GM18520 (cell line): ENCODE data around the gene ALDH3B2.
A peak's percentile ranks its signal among the peaks of the same experiment; 100 is the strongest.
"Not testable (repeated sequence)": the region's sequence is repeated elsewhere in the genome, so short reads cannot be mapped to it uniquely, and the experiment has no call there.

ENCODE experiments used
- ATAC-seq: cut with Tn5 transposase; IDR thresholded peaks from one replicate; pipeline ENCODE4 v1.9.1; 2021; ENCODE audit not compliant: unreplicated experiment

ALDH3B2 gene

DNA sequence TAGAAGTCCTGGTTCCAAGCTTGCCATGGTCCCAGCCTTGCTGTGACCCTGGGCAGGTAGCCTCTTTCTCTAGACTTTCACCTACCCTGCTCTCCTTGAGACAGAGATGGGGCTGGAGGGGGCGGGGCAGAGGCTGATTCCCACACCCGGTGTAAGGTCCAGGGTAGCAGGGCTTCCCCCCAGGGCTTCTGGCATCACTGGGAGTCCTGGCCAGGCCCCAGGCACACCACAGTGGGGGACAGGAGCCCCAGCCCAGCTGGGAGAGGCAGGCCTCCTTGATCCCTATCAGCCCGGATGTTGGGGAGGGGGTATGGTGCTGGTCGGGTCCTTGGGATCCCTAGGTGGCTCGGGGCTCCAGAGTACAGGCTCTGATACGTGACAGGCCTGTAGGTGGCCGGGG is 43.0 kb downstream of the ALDH3B2 start:
- no peak for ATAC-seq

DNA sequence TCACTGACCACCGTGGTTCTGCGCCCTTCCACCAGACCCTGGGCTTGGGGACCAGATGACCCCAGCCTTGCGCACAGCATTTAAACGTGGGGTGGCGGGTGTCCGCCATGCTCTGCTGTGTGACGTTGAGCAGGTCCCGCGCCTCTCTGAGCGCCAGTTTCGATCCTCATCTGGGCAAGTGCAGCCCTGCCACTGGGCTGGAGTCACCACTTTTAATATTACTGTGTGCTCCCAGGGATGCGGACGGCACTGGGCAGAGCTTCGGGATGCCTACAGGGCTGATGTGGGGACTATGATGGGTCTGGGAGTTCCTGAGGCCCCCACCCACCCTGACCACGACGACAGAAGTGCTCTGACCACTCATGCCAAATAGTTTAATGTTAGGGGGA is 43.5 kb downstream of the ALDH3B2 start:
- no peak for ATAC-seq

DNA sequence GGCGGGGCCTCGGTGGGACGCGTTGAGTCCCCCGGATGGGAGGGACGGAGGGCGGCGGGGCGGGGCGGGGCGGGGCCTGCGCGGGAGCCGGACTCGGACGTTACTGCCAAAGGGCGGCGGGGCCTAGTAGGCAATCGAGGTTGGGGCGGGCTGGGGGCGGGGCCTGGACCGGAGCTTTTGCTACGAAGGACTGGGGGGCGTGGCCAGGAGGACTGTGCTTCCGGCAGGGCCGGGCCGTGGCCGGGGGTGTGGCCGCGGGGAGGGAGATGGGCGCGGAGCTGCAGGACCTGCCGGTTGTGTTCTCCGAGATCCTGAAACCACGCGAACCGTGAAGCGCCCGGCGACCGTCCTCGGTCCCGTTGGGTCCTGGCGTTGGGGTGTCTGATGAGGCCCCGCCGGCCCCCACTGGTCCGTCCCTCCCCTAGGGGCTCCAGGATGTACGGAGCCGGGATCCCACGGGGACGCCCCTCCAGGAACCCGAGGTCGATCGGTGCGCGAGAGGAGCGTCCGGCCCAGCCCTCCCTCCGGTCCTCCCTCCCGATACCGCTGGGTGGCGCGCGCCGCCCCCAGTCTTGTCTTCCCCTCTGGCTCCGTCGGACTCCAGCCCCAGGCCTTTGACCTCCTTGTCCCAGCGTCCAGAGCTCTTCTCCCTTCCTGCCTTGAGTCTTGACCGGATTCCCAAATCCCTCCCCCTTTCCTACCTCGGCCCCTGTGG is 44.0 kb downstream of the ALDH3B2 start:
- ATAC-seq, result peak; percentile 47

DNA sequence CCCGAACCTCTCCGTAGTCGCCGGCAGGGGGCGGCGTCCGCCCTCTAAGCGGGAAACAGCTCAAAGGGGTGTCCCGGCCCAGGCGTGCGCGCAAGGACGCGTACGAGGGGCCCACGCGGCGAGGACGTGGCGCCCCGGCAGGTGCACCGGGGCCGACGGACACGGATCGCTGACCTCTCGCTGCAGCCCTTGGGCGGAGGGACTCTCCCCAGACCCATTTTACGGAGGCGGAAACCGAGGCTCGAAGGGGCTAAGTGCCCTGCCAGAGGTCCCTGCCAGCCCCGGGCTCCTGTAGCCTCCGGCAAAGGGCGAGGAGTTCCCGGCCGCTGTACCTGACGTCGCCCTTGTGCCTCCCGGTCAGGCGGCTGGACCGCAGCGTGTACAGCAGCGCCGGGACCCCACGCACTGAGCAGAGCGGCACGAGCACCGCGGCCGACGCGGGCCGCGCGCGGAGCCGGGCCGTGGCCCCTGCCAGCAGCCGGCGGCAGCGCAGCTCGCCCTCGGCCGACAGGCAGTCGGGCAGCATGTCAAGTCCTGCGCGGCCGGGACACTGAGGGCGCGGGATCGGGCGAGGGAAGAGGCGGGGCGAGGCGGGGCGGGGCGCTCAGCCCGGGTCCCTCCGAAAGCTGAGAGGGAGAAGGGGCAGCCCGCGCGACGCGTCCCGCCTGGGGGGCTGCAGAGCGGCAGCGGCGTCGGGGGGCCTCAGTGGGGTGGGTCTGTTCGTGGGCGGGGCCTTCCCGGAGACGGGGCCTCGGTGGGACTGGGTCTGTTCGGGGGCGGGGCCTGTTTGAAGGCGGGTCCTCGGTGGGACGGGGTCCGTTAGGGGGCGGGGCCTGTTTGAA is 44.8 kb downstream of the ALDH3B2 start, which contains the start of gene NUDT8:
NUDT8 (minus strand) TSS at position 552 of the 842 bp plus-strand sequence; CDS start at position 526, 26 bp downstream.
- ATAC-seq, result peak; percentile 36

DNA sequence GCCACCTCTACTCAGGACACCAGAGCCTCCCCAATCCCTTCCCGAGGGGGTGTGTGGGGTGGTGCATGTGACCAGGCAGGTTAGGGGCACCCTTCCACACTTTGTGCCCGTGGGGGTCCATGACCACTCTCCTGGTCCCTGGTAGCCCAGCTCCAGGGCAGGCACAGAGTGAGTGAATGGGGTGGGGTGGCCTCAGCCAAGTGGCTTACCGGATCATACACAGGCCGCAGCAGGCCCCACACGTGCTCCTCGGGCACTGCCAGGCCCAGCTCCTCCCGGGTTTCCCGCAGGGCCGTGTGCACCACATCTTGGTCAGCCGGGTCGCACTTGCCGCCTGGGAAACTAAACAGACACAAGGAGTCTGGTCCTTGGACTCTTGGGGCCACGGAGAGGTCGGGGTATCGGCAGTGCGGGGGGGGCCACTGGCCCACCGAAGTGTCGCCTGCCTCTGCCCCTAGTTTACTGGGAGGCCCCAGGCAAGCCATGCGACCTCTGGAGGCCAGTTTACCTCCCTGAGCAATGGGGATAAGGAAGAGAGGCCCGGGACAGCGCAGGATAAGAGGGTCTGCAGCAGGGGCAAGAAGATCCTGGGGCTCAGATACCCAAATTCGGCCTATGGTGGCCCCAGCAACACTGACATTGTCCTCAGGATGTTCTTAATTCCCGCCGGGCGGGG is 45.6 kb downstream of the ALDH3B2 start:
- ATAC-seq, result no peak

DNA sequence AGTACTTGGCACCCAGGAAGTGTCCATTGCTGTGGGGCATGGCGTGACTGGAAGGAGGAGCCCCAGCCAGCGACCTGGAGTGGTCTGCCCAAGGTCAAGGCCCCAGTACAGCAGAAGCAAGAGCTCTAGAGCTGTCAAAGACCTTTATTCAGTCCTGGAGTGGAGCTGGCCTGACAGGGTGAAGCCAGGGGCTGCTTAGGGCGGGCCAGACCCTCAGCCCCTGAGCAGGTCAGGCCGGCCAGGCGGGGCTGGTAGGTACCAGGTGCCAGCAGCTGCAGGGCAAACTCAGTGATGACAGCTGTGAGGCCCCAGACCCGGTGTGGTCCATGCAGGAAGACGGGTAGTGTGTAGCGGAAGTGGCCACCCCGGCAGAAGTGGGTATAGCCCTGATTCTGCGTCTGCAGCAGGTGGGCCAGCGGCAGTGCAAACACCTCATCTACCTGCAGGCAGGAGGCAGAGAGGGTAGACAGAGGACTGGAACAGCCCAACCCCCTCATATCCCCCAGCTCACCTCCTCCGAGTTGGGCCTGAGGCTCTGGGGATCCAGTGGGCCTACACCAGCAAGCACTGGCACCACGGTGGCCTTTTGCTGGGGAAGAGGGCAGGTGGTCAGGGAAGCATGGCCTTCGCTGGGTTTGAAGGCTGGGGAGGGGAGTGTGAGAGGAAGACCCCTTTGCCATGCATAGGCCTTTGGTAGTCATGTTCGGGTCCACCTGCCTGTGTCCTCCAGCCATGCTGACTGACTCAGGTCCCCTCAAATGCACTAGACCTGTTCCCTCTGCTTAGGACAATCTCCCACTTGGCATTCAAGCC is 46.4 kb downstream of the ALDH3B2 start:
- ATAC-seq, result no peak

DNA sequence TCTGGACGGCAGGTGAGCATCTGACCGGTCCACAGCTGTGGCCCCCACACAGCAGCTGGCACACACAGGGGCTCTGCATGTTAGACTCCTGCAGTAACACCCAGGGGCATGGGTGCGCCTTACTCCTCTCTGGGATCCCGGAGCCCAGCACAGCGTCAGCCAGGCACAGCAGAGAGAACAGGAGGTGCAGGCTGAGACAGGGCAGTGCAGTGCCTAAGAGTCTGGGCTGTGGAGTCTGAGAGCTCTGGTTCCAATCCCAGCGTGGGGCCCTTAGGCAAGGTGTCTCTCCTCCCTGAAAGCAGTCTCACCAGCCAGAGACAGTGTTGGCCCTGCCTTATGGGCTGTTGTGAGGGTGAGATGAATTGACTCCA is 47.0 kb downstream of the ALDH3B2 start:
- no peak for ATAC-seq

DNA sequence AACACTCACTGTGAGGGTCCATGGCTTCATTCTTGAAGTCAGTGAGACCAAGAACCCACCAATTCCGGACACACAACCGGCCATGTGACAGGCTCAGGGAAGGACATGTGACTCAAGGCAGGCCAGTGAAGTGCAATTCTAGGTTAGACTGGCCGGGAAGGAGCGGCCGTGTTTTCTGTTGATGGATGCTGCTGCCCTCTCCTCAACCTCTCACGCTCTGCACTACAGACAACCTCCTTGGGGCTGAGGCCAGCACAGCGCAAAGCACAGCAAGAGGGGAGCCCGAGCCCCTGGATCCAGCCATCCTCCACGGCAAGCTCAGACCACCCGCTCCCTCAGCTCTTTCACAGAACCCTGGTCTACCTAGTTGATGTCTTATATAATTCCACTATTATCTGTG is 47.5 kb downstream of the ALDH3B2 start:
- ATAC-seq, result no peak

DNA sequence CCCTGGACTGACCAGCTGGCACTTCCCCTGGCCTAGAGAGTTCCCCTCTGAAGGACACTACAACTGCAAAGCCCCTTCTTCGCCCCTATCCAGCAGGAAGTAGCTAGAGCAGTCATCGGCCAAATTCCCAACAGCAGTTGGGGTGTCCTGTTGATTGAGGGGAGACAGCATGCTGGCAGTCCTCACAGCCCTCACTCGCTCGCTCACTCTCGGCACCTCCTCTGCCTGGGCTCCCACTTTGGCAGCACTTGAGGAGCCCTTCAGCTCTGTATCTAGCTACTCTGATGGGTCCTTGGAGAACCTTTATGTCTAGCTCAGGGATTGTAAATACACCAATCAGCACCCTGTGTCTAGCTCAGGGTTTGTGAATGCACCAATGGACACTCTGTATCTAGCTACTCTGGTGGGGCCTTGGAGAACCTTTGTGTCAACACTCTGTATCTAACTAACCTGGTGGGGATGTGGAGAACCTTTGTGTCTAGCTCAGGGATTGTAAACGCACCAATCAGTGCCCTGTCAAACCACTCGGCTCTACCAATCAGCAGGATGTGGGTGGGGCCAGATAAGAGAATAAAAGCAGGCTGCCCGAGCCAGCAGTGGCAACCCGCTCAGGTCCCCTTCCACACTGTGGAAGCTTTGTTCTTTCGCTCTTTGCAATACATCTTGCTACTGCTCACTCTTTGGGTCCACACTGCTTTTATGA is 48.1 kb downstream of the ALDH3B2 start:
- ATAC-seq, result not testable (repeated sequence)

DNA sequence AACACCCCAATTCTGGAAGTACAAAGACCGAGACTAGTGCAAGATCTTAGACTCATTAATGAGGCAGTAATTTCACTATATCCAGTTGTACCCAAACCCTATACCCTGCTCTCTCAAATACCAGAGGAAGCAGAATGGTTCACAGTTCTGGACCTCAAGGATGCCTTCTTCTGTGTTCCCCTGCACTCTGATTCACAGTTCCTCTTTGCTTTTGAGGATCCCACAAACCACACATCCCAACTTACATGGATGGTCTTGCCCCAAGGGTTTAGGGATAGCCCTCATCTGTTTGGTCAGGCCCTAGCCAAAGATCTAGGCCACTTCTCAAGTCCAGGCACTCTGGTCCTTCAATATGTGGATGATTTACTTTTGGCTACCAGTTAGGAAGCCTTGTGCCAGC is 50.6 kb downstream of the ALDH3B2 start:
- not testable (repeated sequence) for ATAC-seq

DNA sequence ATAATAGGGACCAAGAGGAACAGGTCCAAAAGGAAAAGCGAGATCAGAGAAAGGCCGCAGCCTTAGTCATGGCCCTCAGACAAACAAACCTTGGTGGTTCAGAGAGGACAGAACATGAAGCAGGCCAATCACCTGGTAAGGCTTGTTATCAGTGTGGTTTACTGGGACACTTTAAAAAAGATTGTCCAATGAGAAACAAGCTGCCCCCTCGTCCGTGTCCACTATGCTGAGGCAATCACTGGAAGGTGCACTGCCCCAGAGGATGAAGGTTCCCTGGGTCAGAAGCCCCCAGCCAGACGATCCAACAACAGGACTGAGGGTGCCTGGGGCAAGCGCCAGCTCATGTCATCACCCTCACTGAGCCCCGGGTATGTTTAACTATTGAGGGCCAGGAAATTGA is 51.5 kb downstream of the ALDH3B2 start:
- not testable (repeated sequence) for ATAC-seq

DNA sequence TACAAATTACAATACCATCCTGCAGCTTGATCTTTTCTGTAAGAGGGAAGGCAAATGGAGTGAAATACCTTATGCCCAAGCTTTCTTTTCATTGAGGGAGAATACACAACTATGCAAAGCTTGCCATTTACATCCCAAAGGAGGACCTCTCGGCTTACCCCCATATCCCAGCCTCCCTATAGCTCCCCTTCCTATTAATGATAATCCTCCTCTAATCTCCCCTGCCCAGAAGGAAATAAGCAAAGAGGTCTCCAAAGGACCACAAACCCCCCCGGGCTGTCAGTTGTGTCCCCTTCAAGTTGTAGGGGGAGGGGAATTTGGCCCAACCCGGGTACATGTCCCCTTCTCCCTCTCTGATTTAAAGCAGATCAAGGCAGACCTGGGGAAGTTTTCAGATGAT is 52.5 kb downstream of the ALDH3B2 start:
- ATAC-seq, result not testable (repeated sequence)

DNA sequence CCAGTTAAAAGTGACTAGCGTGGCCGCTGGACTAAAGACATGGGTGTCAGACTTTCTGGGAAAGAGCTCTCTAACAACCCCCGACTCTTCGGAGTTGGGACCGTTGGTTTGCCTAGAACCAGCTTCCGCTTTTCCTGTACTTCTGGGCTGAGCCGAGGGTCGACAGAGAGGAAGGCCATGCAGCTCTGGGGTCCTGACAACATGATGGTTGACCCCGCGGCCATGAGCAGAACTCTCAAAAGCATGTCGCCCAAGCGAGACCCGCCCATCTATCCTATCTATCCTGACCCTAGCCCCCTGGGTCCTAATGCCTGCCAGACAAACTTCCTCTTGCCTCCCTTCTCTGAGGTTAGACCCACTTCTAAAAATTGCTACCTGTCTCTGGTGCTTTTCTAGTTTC is 53.8 kb downstream of the ALDH3B2 start:
- not testable (repeated sequence) for ATAC-seq

DNA sequence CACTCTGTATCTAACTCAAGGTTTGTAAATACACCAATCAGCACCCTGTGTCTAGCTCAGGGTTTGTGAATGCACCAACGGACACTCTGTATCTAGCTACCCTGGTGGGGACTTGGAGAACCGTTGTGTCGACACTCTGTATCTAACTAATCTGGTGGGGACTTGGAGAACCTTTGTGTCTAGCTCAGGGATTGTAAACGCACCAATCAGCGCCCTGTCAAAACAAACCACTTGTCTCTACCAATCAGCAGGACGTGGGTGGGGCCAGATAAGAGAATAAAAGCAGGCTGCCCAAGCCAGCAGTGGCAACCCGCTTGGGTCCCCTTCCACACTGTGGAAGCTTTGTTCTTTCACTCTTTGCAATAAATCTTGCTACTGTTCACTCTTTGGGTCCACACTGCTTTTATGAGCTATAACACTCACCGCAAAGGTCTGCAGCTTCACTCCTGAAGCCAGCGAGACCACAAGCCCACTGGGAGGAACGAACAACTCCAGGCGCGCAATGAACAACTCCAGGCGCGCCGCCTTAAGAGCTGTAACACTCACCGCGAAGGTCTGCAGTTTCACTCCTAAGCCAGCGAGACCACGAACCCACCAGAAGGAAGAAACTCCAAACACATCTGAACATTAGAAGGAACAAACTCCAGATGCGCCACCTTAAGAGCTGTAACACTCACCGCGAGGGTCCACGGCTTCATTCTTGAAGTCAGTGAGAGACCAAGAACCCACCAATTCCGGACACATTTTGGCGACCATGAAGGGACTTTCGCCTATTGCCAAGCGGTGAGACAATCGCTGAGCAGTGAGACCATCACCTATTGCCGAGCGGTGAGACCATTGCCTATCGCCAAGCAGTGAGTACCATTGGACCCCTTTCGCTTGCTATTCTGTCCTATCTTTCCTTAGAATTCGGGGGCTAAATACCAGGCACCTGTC is 54.5 kb downstream of the ALDH3B2 start:
- ATAC-seq, result not testable (repeated sequence)

DNA sequence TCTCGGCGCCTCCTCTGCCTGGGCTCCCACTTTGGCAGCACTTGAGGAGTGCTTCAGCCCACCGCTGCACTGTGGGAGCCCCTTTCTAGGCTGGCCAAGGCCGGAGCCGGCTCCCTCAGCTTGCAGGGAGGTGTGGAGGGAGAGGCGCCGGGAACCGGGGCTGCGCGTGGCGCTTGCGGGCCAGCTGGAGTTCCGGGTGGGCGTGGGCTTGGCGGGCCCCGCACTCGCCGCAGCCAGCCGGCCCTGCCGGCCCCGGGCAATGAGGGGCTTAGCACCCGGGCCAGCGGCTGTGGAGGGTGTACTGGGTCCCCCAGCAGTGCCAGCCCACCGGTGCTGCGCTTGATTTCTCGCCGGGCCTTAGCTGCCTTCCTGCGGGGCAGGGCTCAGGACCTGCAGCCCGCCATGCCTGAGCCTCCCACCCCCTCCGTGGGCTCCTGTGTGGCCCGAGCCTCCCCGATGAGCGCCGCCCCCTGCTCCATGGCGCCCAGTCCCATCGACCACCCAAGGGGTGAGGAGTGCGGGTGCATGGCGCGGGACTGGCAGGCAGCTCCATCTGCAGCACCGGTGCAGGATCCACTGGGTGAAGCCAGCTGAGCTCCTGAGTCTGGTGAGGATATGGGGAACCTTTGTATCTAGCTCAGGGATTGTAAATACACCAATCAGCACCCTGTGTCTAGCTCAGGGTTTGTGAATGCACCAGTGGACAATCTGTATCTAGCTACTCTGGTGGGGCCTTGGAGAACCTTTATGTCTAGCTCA is 55.3 kb downstream of the ALDH3B2 start:
- not testable (repeated sequence) for ATAC-seq

DNA sequence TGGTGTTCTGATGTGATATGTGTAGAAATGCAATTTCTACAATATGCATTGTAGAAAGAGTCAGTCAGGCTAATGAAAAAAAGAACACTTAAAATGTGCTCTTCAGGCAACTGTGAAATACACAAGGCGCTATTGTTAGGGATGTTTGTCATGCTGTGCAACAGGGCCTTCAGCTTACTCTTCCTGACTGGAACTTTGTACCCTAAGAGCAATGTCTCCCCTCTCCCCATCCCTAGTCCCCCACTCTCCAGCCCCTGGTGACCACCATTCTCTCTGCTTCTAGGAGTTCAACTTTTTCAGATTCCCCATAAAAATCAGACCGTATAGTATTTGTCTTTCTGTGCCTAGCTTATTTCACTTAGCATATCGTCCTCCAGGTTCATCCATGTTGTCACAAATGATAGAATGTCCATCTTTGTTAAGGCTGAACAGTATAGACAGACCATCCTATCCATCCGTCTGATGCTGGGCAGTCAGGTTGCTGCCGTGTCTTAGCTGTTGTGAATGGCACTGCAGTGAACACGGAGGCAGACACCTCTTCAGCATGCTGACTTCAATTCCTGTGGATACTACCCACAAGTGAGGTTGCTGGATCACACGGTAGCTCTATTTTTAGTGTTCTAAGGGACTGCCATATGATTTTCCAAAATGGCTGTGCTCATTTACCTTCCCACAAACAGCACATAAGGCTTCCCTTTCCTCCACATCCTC is 57.0 kb downstream of the ALDH3B2 start:
- no peak for ATAC-seq

DNA sequence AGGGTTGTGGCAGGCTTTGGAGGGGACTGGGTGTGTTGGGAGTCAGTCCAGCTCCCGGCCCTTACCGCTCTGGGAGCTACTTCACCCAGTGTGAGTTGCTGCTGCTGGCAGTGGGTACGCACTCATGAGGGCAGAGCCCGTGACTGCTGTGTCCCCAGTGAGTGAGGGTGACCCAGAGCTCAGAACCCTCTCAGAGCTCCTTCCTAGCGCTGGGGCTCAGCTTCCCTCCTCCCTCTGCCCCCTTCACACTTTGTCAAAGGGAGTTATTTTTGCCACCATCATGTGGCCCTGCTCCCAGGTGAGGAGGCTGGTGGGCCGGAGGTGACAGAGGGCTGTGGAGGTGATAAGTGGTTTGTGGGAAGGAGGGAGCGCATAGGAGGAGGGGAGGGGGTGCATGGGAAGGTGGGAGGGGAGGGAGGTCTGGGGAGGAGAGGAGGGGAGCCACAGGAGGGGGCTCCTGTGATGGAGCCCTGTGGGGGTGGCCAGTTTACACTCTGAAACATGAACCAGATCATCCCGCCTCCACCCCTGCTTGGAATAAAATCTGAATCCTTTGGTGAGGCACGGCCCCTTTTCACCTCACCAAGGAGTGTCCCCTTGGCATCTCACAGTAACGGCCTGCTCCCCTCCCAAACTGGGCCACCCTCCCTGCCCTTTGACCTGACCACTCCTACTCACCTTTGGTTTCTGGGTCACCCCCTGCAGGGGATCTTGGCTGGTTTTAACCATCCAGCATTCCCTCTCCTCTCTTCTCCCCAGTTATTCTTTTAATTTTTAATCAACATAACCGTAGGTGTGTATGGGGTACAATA is 57.8 kb downstream of the ALDH3B2 start:
- no peak for ATAC-seq
